LNCAP (cell line): ENCODE results near the gene ANTXR1.

Source experiments
- TF ChIP-seq, protein P1 (sequence below): fragments of 450-650 bp; IDR thresholded peaks from 2 replicates; pipeline ENCODE4 v1.5.1; 2017; ENCODE audit warnings: mild to moderate bottlenecking

ANTXR1 gene

DNA sequence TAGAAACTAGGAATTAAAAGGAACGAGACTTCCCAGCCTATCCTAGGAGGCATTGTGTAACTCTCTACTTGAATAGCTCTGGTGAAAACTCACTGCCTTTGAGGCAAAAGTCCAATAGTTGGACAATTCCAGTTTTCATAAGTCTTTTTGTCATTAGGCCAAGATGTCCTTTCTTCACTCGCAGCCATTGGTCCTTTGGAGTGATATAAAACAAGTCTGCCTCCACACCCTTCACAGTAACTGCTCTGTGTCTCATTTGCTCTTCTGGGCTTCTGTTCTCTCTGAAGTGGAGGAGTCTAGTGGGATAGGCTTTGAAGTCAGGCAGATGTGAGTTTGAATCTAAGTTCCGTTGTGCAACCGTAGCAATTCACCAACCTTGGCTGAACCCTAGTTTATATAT lies 28.2 kb downstream of the ANTXR1 start:
- TF ChIP-seq, protein P1, sequence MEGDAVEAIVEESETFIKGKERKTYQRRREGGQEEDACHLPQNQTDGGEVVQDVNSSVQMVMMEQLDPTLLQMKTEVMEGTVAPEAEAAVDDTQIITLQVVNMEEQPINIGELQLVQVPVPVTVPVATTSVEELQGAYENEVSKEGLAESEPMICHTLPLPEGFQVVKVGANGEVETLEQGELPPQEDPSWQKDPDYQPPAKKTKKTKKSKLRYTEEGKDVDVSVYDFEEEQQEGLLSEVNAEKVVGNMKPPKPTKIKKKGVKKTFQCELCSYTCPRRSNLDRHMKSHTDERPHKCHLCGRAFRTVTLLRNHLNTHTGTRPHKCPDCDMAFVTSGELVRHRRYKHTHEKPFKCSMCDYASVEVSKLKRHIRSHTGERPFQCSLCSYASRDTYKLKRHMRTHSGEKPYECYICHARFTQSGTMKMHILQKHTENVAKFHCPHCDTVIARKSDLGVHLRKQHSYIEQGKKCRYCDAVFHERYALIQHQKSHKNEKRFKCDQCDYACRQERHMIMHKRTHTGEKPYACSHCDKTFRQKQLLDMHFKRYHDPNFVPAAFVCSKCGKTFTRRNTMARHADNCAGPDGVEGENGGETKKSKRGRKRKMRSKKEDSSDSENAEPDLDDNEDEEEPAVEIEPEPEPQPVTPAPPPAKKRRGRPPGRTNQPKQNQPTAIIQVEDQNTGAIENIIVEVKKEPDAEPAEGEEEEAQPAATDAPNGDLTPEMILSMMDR: no peak

GRCh38 chr2:69043736-69044400 lies 30.9 kb downstream of the ANTXR1 start:
- TF ChIP-seq, protein P1: no peak

DNA sequence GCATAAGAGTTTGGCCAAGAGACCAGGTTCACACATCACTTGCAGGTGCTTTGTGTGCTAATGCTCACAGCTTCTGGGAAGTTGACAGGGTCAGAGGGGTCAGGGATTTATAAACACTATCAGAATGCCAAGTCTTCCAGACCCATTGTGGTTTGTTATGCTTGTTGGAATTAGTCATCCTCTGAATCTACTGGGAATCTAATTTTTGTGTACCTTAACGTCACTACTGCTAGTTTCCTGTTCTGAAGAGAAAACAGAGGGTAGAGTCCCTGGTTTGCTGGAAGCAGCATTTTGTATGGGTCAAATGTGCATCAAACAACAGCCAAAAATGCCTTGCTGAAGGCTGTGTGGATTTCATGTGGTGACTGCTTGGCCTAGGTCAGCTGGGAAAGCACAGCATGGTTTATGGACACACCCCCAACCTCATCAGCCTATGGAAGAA lies 33.3 kb downstream of the ANTXR1 start:
- TF ChIP-seq, protein P1: no peak

GRCh38 chr2:69047625-69048145 lies 34.7 kb downstream of the ANTXR1 start:
- TF ChIP-seq, protein P1: no peak

DNA sequence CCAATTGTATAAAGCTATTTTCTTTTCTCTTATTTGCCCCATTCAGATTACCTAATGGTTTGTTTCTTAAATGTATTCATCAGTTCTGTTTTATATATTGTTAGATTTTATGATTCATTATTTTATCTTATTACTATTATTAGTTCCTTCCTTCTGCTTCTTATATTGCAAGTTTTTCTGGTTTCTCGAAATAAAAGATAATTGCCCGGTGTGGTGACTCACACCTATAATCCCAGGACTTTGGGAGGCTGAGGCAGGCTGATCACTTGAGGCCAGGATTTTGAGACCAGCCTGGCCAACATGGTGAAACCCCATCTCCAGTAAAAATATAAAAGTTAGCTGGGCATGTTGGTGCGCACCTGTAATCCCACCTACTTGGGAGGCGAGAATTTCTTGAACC lies 37.8 kb downstream of the ANTXR1 start:
- TF ChIP-seq, protein P1: no peak

DNA sequence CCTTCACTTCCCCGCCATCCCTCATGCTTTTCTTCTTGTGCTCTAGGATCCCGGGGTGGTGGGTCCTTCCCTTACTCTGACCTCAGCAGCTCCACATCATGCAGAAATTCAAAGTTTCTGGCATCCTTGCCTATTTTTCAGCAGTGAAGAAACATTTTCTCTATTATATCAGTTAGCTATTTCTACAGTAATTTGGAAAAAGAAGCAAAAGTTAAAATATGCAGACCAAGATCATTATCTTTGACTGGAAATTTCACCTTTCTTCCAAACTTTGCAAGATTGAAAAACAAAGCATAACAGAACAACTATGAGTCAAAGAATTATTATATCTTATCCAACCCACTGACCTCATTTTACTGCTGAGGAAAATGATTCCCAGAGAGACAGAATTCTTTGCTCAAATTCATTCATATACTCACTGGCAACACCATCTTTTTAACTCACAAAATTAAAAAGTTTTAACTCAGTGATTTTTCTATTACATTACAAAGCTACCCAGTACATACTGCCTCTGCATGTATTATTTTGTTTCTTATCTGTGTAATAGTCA lies 40.5 kb downstream of the ANTXR1 start:
- TF ChIP-seq, protein P1: no peak

- TF ChIP-seq, protein P1: no peak
Measured at GRCh38 chr2:69054431-69054830, 41.5 kb downstream of the ANTXR1 start.
